Measurements from ENCODE around the gene ARMH2. TPM values are rescaled to one million over a fixed set of nuclear protein-coding genes. Genes with fewer than 3 reads are reported as not detected.

The ARMH2 gene
- not detected for total RNA-seq

GRCh38 chr6:24798740-24799540 is at the start of gene ARMH2:
TSS of gene ARMH2 (minus strand) at chr6:24798917. CDS start at chr6:24798857, 60 bp downstream.
- Mint-ChIP-seq H3K4me3 (no peak within 1 kb of the TSS), H3K9me3 (no peaks in the 10 kb centered on the region), H3K27me3 (ENCODE audit: low read depth) (no peaks in the 10 kb centered on the region), H3K4me1 (ENCODE audit: low read depth) (peaks cover 20% of the 10 kb centered on the region), H3K36me3 (ENCODE audit: insufficient read depth) (peaks cover 4% of the 10 kb centered on the region)
- ATAC-seq (no peak), DNase-seq (no peak)

- DNase-seq (no peak), ATAC-seq (no peak)
- Mint-ChIP-seq H3K4me1 (ENCODE audit: low read depth) (peaks cover 43% of the 10 kb centered on the region), H3K27me3 (ENCODE audit: low read depth) (no peaks in the 10 kb centered on the region), H3K36me3 (ENCODE audit: insufficient read depth) (peaks cover 56% of the 10 kb centered on the region), H3K9me3 (no peaks in the 10 kb centered on the region), H3K4me3 (no peak overlapping the region)
Measured at GRCh38 chr6:24848461-24848860, 49.7 kb upstream of the ARMH2 start.

DNA sequence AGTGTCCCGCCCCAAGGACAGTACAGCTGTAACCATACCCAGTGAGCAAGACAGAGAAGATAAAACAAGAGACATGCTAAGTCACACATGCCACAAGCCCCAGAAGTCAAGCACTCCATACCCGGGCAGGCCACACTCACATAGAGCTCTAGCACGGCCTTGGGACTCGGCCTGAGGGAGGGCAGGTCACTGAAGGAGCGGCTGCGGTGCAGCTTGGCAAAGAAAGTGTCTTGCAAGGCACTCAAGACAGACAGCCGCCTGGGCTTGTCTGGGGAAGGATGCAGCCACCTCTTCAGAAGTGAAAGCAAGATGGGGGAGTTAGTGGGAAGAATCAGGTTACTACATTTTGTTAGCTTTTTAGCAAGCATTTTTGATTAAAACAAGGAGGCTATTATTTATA is 48.7 kb upstream of the ARMH2 start:
- H3K4me3 Mint-ChIP-seq = no peak overlapping the region
- ATAC-seq (no peak), DNase-seq (no peak)
- peaks cover 56% of the 10 kb centered on the region for H3K36me3 Mint-ChIP-seq (ENCODE audit: insufficient read depth)
- peaks cover 50% of the 10 kb centered on the region for H3K4me1 Mint-ChIP-seq (ENCODE audit: low read depth)
- no peaks in the 10 kb centered on the region for H3K9me3 Mint-ChIP-seq
- no peaks in the 10 kb centered on the region for H3K27me3 Mint-ChIP-seq (ENCODE audit: low read depth)

DNA sequence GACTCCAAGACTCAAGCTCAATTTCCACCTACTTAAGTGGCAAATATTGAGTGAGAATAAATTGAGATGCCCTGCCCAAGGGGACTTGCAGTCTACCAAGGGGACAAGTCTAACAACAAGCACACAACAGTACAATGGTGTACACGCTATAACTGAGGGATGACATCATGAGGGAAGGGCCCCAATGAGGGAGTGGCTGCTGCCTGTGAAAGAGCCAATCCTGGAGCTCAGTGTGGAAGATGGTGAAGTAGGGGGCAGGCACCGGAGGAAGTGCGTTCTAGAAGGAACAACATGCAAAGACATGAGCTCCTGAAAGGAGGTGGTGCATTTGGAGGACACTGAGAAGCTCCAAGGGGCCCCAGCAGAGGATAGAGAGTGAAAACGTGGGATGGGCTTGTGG is 46.9 kb upstream of the ARMH2 start:
- H3K4me3 Mint-ChIP-seq = no peak overlapping the region

GRCh38 chr6:24844903-24845302 is 46.2 kb upstream of the ARMH2 start:
- Mint-ChIP-seq H3K27me3 (ENCODE audit: low read depth) (no peaks in the 10 kb centered on the region), H3K4me1 (ENCODE audit: low read depth) (peaks cover 67% of the 10 kb centered on the region), H3K9me3 (no peaks in the 10 kb centered on the region), H3K4me3 (no peak overlapping the region), H3K36me3 (ENCODE audit: insufficient read depth) (peaks cover 62% of the 10 kb centered on the region)
- no peak for ATAC-seq
- DNase-seq = no peak

More for the DNA sequence above, 46.9 kb upstream of the ARMH2 start:
- H3K4me1 Mint-ChIP-seq (ENCODE audit: low read depth) = peaks cover 63% of the 10 kb centered on the region
- DNase-seq = no peak
- peak in 1 of 2 donors; percentile 43 for ATAC-seq
- no peaks in the 10 kb centered on the region for H3K27me3 Mint-ChIP-seq (ENCODE audit: low read depth)
- peaks cover 63% of the 10 kb centered on the region for H3K36me3 Mint-ChIP-seq (ENCODE audit: insufficient read depth)
- H3K9me3 Mint-ChIP-seq = no peaks in the 10 kb centered on the region

DNA sequence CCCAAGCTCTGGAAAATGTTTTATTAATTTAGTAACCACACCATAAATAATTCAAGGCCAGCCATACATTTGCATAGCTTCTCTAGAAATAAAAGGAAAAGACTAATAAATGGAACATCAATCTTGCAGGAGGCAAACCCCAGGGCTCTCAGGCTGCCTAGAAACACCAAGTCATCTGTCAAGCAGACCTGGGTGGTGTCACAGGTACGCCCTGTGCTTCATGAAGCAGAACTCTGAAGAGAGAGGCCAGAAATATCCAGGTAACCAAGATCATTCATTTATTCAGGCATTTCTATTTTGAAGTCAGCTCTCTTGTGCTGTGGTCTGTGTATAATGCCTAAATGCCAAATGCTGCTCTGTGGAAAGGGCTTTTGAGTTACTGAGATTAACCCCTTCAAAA is 45.3 kb upstream of the ARMH2 start:
- Mint-ChIP-seq H3K4me1 (ENCODE audit: low read depth) (peaks cover 69% of the 10 kb centered on the region), H3K36me3 (ENCODE audit: insufficient read depth) (peaks cover 59% of the 10 kb centered on the region)

GRCh38 chr6:24840187-24840586 is 41.5 kb upstream of the ARMH2 start:
- DNase-seq (no peak), ATAC-seq (no peak)
- Mint-ChIP-seq H3K4me3 (no peak overlapping the region), H3K9me3 (no peaks in the 10 kb centered on the region), H3K4me1 (ENCODE audit: low read depth) (peaks cover 76% of the 10 kb centered on the region), H3K36me3 (ENCODE audit: insufficient read depth) (peaks cover 52% of the 10 kb centered on the region), H3K27me3 (ENCODE audit: low read depth) (no peaks in the 10 kb centered on the region)

More for the DNA sequence above, 45.3 kb upstream of the ARMH2 start:
- Mint-ChIP-seq H3K9me3 (no peaks in the 10 kb centered on the region), H3K4me3 (no peak overlapping the region), H3K27me3 (ENCODE audit: low read depth) (no peaks in the 10 kb centered on the region)
- DNase-seq (no peak), ATAC-seq (no peak)

DNA sequence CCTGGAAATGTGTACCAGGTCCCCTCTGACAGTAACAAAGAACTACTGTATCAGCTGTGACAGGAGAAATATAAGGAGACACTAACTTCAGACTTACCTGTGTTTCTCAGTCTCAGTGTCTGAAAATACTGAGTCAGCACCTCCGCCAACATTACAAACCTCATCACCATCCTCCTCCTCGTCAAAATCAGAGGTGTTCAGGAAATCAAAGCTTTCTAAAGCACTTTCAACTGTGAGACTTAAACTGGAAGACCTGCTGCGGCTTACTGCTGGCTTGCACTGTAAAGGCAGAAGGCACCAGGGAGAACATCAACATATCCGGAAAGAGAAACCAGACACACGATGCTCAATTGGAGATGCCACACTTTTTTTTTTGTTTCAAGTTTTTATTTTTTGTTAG is 40.3 kb upstream of the ARMH2 start:
- Mint-ChIP-seq H3K4me3 (peak overlapping the region; percentile 24), H3K36me3 (ENCODE audit: insufficient read depth) (peaks cover 58% of the 10 kb centered on the region), H3K9me3 (no peaks in the 10 kb centered on the region), H3K27me3 (ENCODE audit: low read depth) (no peaks in the 10 kb centered on the region), H3K4me1 (ENCODE audit: low read depth) (peaks cover 79% of the 10 kb centered on the region)
- ATAC-seq (peak; percentile 46 to 59), DNase-seq (no peak)

- no peak overlapping the region for H3K4me3 Mint-ChIP-seq
- no peaks in the 10 kb centered on the region for H3K27me3 Mint-ChIP-seq (ENCODE audit: low read depth)
- ATAC-seq = no peak
- peaks cover 77% of the 10 kb centered on the region for H3K4me1 Mint-ChIP-seq (ENCODE audit: low read depth)
- H3K36me3 Mint-ChIP-seq (ENCODE audit: insufficient read depth) = peaks cover 59% of the 10 kb centered on the region
- no peaks in the 10 kb centered on the region for H3K9me3 Mint-ChIP-seq
- no peak for DNase-seq
Measured at GRCh38 chr6:24838081-24838480, 39.4 kb upstream of the ARMH2 start.

- no peak for DNase-seq
- peaks cover 63% of the 10 kb centered on the region for H3K36me3 Mint-ChIP-seq (ENCODE audit: insufficient read depth)
- no peak for ATAC-seq
- peaks cover 69% of the 10 kb centered on the region for H3K4me1 Mint-ChIP-seq (ENCODE audit: low read depth)
- H3K27me3 Mint-ChIP-seq (ENCODE audit: low read depth) = no peaks in the 10 kb centered on the region
- no peaks in the 10 kb centered on the region for H3K9me3 Mint-ChIP-seq
- no peak overlapping the region for H3K4me3 Mint-ChIP-seq
Measured at GRCh38 chr6:24836109-24836508, 37.4 kb upstream of the ARMH2 start.

- peaks cover 48% of the 10 kb centered on the region for H3K4me1 Mint-ChIP-seq (ENCODE audit: low read depth)
- peaks cover 56% of the 10 kb centered on the region for H3K36me3 Mint-ChIP-seq (ENCODE audit: insufficient read depth)
- no peaks in the 10 kb centered on the region for H3K9me3 Mint-ChIP-seq
- peak in 1 of 2 donors; percentile 53 for ATAC-seq
- DNase-seq = no peak
- H3K4me3 Mint-ChIP-seq = no peak overlapping the region
- no peaks in the 10 kb centered on the region for H3K27me3 Mint-ChIP-seq (ENCODE audit: low read depth)
Measured at GRCh38 chr6:24833711-24834386, 35.1 kb upstream of the ARMH2 start.

- Mint-ChIP-seq H3K9me3 (no peaks in the 10 kb centered on the region), H3K4me3 (no peak overlapping the region), H3K36me3 (ENCODE audit: insufficient read depth) (peaks cover 54% of the 10 kb centered on the region), H3K4me1 (ENCODE audit: low read depth) (peaks cover 45% of the 10 kb centered on the region), H3K27me3 (ENCODE audit: low read depth) (no peaks in the 10 kb centered on the region)
- DNase-seq = no peak
- ATAC-seq = no peak
Measured at GRCh38 chr6:24832794-24833193, 34.1 kb upstream of the ARMH2 start.

DNA sequence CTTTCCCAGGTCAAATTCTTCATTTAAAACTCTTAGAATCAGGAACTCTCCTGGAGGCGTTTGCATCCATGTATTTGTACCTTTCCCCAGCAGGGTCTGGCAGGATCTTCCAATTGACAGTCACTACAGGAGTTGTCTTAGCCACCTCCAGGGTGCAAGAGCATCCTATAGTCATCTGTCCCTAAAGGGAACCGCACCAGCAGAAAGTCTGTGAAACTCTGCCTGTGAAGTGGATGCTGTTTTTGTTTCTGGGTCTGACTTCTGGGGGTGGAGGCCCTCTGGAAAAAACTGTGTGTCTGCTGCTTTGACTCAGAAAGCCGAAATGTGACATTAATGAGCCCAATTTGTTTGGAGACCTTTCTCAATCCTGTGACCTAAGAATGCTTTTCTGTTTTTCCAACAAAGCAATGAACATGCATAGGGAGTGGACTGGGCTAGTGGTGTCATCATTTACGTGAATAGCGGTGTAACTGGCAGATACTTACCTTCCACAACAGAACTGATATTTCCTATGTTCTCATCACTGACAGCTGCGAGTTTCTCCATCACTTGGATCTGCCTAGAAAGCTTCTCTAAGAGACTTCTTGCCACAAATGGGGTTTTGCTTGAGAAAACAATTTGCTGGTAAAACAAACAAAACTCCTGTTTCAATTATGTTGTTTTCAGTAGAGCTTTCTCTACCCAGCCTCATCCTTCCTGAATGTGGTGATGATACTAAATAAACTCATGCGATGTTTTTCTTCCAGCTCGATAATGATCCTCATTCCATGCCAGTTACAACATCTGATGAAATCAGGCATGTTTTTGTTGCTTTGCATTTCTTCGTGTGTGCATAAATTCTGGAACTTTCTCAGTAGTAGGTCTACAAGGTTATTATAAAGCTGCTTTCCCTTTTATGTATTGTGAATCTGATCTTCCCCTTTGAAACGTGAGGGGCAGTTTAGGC is 33.3 kb upstream of the ARMH2 start:
- ATAC-seq (peak in 1 of 2 donors; percentile 60), DNase-seq (no peak)
- Mint-ChIP-seq H3K4me1 (ENCODE audit: low read depth) (peaks cover 49% of the 10 kb centered on the region), H3K4me3 (no peak overlapping the region), H3K27me3 (ENCODE audit: low read depth) (no peaks in the 10 kb centered on the region), H3K36me3 (ENCODE audit: insufficient read depth) (peaks cover 54% of the 10 kb centered on the region), H3K9me3 (no peaks in the 10 kb centered on the region)

GRCh38 chr6:24829657-24830056 is 30.9 kb upstream of the ARMH2 start:
- H3K27me3 Mint-ChIP-seq (ENCODE audit: low read depth) = no peaks in the 10 kb centered on the region
- DNase-seq (no peak), ATAC-seq (no peak)
- H3K9me3 Mint-ChIP-seq = no peaks in the 10 kb centered on the region
- peaks cover 49% of the 10 kb centered on the region for H3K36me3 Mint-ChIP-seq (ENCODE audit: insufficient read depth)
- H3K4me3 Mint-ChIP-seq = no peak overlapping the region
- peaks cover 32% of the 10 kb centered on the region for H3K4me1 Mint-ChIP-seq (ENCODE audit: low read depth)

All from activated T-cell treated with anti-CD3 and anti-CD28 coated beads, Interleukin-2, amount 50 U/mL, for 4 hours (primary cell).